ENCODE measurements around the gene AQP12B. TPM values are rescaled to one million over a fixed set of nuclear protein-coding genes. Genes with fewer than 3 reads are reported as not detected.

AQP12B gene
- total RNA-seq, 1 experiment from 2014 or later, result not detected

- Histone ChIP-seq H2BK20ac (ENCODE audit: low read depth, low read length, poor library complexity, severe bottlenecking) (no peak overlapping the region), H4K91ac (ENCODE audit: insufficient read length, low read depth, low read length) (no peak overlapping the region), H3K27me3 (ENCODE audit: insufficient read depth, low read length) (no peaks in the 10 kb centered on the region; the same call in 1 of the 2 replicates), H3K56ac (ENCODE audit: insufficient read length, low read depth, low read length) (no peak overlapping the region), H3K23me2 (ENCODE audit: insufficient read length, low read depth, low read length, poor library complexity, severe bottlenecking) (no peaks in the 10 kb centered on the region), H3K18ac (ENCODE audit: insufficient read length, low read depth, low read length) (no peak overlapping the region), H2BK120ac (ENCODE audit: low read depth, low read length, poor library complexity, severe bottlenecking) (no peak overlapping the region), H2AFZ (ENCODE audit: low read length) (no peak overlapping the region), H2BK12ac (ENCODE audit: insufficient read length, low read depth, low read length) (no peak overlapping the region), H3K4ac (ENCODE audit: low read depth, low read length) (no peak overlapping the region), H2BK5ac (ENCODE audit: insufficient read length, low read length) (no peak overlapping the region), H3K23ac (ENCODE audit: insufficient read length, low read depth, low read length) (no peak overlapping the region), H3K27ac (ENCODE audit: insufficient read length, low read depth, low read length) (no peak overlapping the region), H4K5ac (ENCODE audit: insufficient read length, low read depth, low read length) (no peak overlapping the region), H2AK5ac (ENCODE audit: insufficient read length, low read length) (no peak overlapping the region), H3K9me3 (ENCODE audit: control insufficient read depth, low read depth, low read length) (peaks cover 7% of the 10 kb centered on the region), H3K4me2 (ENCODE audit: insufficient read depth, insufficient read length, low read length) (no peak overlapping the region), H3K14ac (ENCODE audit: insufficient read depth, low read length) (no peak overlapping the region), H4K8ac (replicated peaks; ENCODE audit: insufficient read length, low read depth, low read length) (no peak overlapping the region), H3K79me1 (ENCODE audit: insufficient read depth, low read depth, low read length, poor library complexity, severe bottlenecking) (no peaks in the 10 kb centered on the region), H2BK15ac (ENCODE audit: low read depth, low read length) (no peak overlapping the region), H3T11ph (ENCODE audit: low read length) (no peak overlapping the region), H4K20me1 (ENCODE audit: control insufficient read depth, insufficient read depth, insufficient read length) (no peaks in the 10 kb centered on the region), H3K4me1 (ENCODE audit: insufficient read depth, low read length) (no peaks in the 10 kb centered on the region), H3K9ac (ENCODE audit: extremely low read depth, insufficient read length, low read length) (no peak overlapping the region), H3K79me2 (ENCODE audit: insufficient read depth, low read length) (no peaks in the 10 kb centered on the region)
- no peaks in the 10 kb centered on the region; a peak in 1 of 4 replicates for H3K4me1 Mint-ChIP-seq
- peaks cover 22 to 34% of the 10 kb centered on the region in 2 experiments for H3K9me3 Mint-ChIP-seq
- WGBS (ENCODE audit: extremely low coverage, insufficient read length, low lambda C conversion rate), result no CpG with 5 or more reads among the region's 18 CpGs
- H3K27ac Mint-ChIP-seq, result no peak overlapping the region
- H3K4me3 Mint-ChIP-seq, result no peak overlapping the region
- TF ChIP-seq CTCF (conservative IDR thresholded peaks at IDR 0.05), result no peak
- DNase-seq, result no peak
- H3K36me3 Mint-ChIP-seq (ENCODE audit: insufficient read depth in 1 of 3, low read depth in 3 of 3), result peaks cover 0 to 7% (median 0%) of the 10 kb centered on the region in 3 experiments; a peak in 3 of 7 replicates
- H3K27me3 Mint-ChIP-seq (ENCODE audit: low read depth), result peaks cover 42% of the 10 kb centered on the region
Observed at GRCh38 chr2:240638512-240639160, 44.0 kb downstream of the AQP12B start.
